Smooth muscle cell (in vitro differentiated cells): ENCODE measurements around the gene IL18RAP. TPM values are rescaled to one million over a fixed set of nuclear protein-coding genes. Genes with fewer than 3 reads are reported as not detected.

Source experiments
- DNase-seq: peaks from one replicate; lab custom pipeline; 2025; ENCODE audit not compliant: unreplicated experiment; lab: John Stamatoyannopoulos, UW
- H2AFZ ChIP-seq: fragments of 200-600 bp; sonication (generic); 2 replicates; pipeline ENCODE4 v1.6.0; 2016; ENCODE audit warnings: antibody characterized with exemption, low read depth, mild to moderate bottlenecking
- H3F3A ChIP-seq: fragments of 200-600 bp; sonication (generic); 2 replicates; pipeline ENCODE4 v1.6.0; 2017; ENCODE audit warnings: antibody characterized with exemption, low read depth
- H3K27ac ChIP-seq: fragments of 200-600 bp; sonication (generic); 2 replicates; pipeline ENCODE4 v1.5.1; 2016; ENCODE audit warnings: low read depth, mild to moderate bottlenecking
- H3K27me3 ChIP-seq: fragments of 200-600 bp; sonication (generic); 2 replicates; pipeline ENCODE4 v1.6.1; 2016; ENCODE audit warnings: low read depth, mild to moderate bottlenecking
- H3K36me3 ChIP-seq: fragments of 200-600 bp; sonication (generic); 2 replicates; pipeline ENCODE4 v1.5.1; 2016; ENCODE audit warnings: low read depth
- H3K4me1 ChIP-seq: fragments of 200-600 bp; sonication (generic); 2 replicates; pipeline ENCODE4 v1.5.1; 2016; ENCODE audit warnings: low read depth
- H3K4me2 ChIP-seq: fragments of 200-600 bp; sonication (generic); 2 replicates; pipeline ENCODE4 v1.6.0; 2016; ENCODE audit warnings: mild to moderate bottlenecking
- H3K4me3 ChIP-seq: fragments of 200-600 bp; sonication (generic); 2 replicates; pipeline ENCODE4 v1.5.1; 2016; ENCODE audit warnings: mild to moderate bottlenecking
- H3K79me2 ChIP-seq: fragments of 200-600 bp; sonication (generic); 2 replicates; pipeline ENCODE4 v1.6.0; 2016; ENCODE audit warnings: low read depth, mild to moderate bottlenecking
- H3K9ac ChIP-seq: fragments of 200-600 bp; sonication (generic); 2 replicates; pipeline ENCODE4 v1.6.0; 2016; ENCODE audit warnings: low read depth
- H3K9me3 ChIP-seq: fragments of 200-600 bp; sonication (generic); replicated peaks from 2 replicates; pipeline ENCODE4 v1.5.1; 2016; ENCODE audit warnings: low read depth
- H4K20me1 ChIP-seq: fragments of 200-600 bp; sonication (generic); 2 replicates; pipeline ENCODE4 v1.6.0; 2016; ENCODE audit warnings: low read depth
- CTCF ChIP-seq: fragments of 200-600 bp; sonication (generic); IDR thresholded peaks from 2 replicates; pipeline ENCODE4 v1.5.1; 2017; ENCODE audit warnings: borderline replicate concordance, mild to moderate bottlenecking, antibody characterized with exemption; ENCODE audit not compliant: insufficient read depth, poor library complexity, severe bottlenecking
- WGBS: methylation state at CpG from one replicate; pipeline ENCODE4 v1.1.7; 2016; ENCODE audit warnings: low lambda C conversion rate; 5-methylcytosine and 5-hydroxymethylcytosine counted together
- polyA plus RNA-seq: library from polyadenylated mRNA; unstranded; fragments of >200 nt; fragmentation: Nextera tagmentation; extraction: Ambion mirVana; gene quantifications from 2 replicates; pipeline ENCODE4 v1.2.1, GENCODE V29; 2016
- total RNA-seq: library from RNA; depleted of rRNA; stranded (reverse); fragments of >200 nt; gene quantifications from 2 replicates; pipeline ENCODE4 v1.2.3, GENCODE V29; 2014

The IL18RAP gene
- total RNA-seq (0.36 TPM in 1 of 2 replicates, not detected in the other), polyA plus RNA-seq (not detected in 2 replicates)

- Histone ChIP-seq H3K27ac (no peak within 1 kb of the TSS), H3K9me3 (no peaks in the 10 kb centered on the region), H3K79me2 (no peaks in the 10 kb centered on the region), H4K20me1 (no peaks in the 10 kb centered on the region), H3F3A (no peaks in the 10 kb centered on the region), H3K4me2 (no peak within 1 kb of the TSS), H3K27me3 (peaks cover 57% of the 10 kb centered on the region), H3K4me1 (no peaks in the 10 kb centered on the region), H2AFZ (no peak within 1 kb of the TSS), H3K9ac (no peak within 1 kb of the TSS), H3K4me3 (no peak within 1 kb of the TSS), H3K36me3 (no peaks in the 10 kb centered on the region)
- no peak for DNase-seq
- no peak for TF ChIP-seq CTCF
- 95% methylated on average over 3 of the region's 3 CpGs for WGBS
These were observed at the start of gene IL18RAP for GRCh38 chr2:102422910-102423309. TSS of gene IL18RAP (plus strand) at chr2:102423160. CDS start at chr2:102423278, 118 bp downstream.

- H3K4me3 ChIP-seq = no peak overlapping the region
- H3K36me3 ChIP-seq = no peaks in the 10 kb centered on the region
- H3K4me2 ChIP-seq = no peak overlapping the region
- no peaks in the 10 kb centered on the region for H3K9me3 ChIP-seq
- H3K79me2 ChIP-seq = no peaks in the 10 kb centered on the region
- no peaks in the 10 kb centered on the region for H3K4me1 ChIP-seq
- no peak overlapping the region for H3K9ac ChIP-seq
- 75% methylated on average over 1 of the region's 1 CpG for WGBS
- DNase-seq = no peak
- no peak overlapping the region for H3K27ac ChIP-seq
- H3F3A ChIP-seq = no peaks in the 10 kb centered on the region
- no peaks in the 10 kb centered on the region for H4K20me1 ChIP-seq
- H3K27me3 ChIP-seq = no peaks in the 10 kb centered on the region
- no peak overlapping the region for H2AFZ ChIP-seq
- TF ChIP-seq CTCF = no peak
These were observed 46.8 kb upstream of the IL18RAP start for GRCh38 chr2:102376052-102376591.

- no peak for DNase-seq
- Histone ChIP-seq H2AFZ (no peak overlapping the region), H3K4me1 (no peaks in the 10 kb centered on the region), H3K4me3 (no peak overlapping the region), H3K36me3 (no peaks in the 10 kb centered on the region), H4K20me1 (no peaks in the 10 kb centered on the region), H3K9me3 (peaks cover 5% of the 10 kb centered on the region), H3K79me2 (no peaks in the 10 kb centered on the region), H3K27me3 (no peaks in the 10 kb centered on the region), H3K4me2 (no peak overlapping the region), H3K9ac (no peak overlapping the region), H3K27ac (no peak overlapping the region), H3F3A (no peaks in the 10 kb centered on the region)
- no peak for TF ChIP-seq CTCF
These were observed 39.2 kb upstream of the IL18RAP start for GRCh38 chr2:102383722-102384121.

- DNase-seq = no peak
- H3K4me2 ChIP-seq = no peak overlapping the region
- H3K4me3 ChIP-seq = no peak overlapping the region
- TF ChIP-seq CTCF = no peak
- no peaks in the 10 kb centered on the region for H4K20me1 ChIP-seq
- peaks cover 5% of the 10 kb centered on the region for H3K9me3 ChIP-seq
- no peak overlapping the region for H2AFZ ChIP-seq
- no peak overlapping the region for H3K9ac ChIP-seq
- no peaks in the 10 kb centered on the region for H3K27me3 ChIP-seq
- no peaks in the 10 kb centered on the region for H3F3A ChIP-seq
- H3K27ac ChIP-seq = no peak overlapping the region
- WGBS = 81% methylated on average over 1 of the region's 1 CpG
- no peaks in the 10 kb centered on the region for H3K36me3 ChIP-seq
- no peaks in the 10 kb centered on the region for H3K79me2 ChIP-seq
- H3K4me1 ChIP-seq = no peaks in the 10 kb centered on the region
These were observed 37.4 kb upstream of the IL18RAP start for GRCh38 chr2:102385522-102385921.
